Hepatocyte (in vitro differentiated cells): ENCODE data around the gene TP53I3. TPM values are rescaled to one million over a fixed set of nuclear protein-coding genes. Genes with fewer than 3 reads are reported as not detected.

Experiments
- DNase-seq: peaks from one replicate; pipeline ENCODE4 v3.0.0-alpha.2; 2016; ENCODE audit warnings: low spot score
- H2AFZ ChIP-seq: fragments of 200-600 bp; sonication (generic); 2 replicates; pipeline ENCODE4 v1.6.0; 2016; ENCODE audit warnings: antibody characterized with exemption, mild to moderate bottlenecking
- H3K27ac ChIP-seq: fragments of 200-600 bp; sonication (generic); 2 replicates; pipeline ENCODE4 v1.5.1; 2016; ENCODE audit warnings: mild to moderate bottlenecking
- H3K27me3 ChIP-seq: fragments of 200-600 bp; sonication (generic); 2 replicates; pipeline ENCODE4 v1.6.1; 2016
- H3K36me3 ChIP-seq: fragments of 200-600 bp; sonication (generic); replicated peaks from 2 replicates; pipeline ENCODE4 v1.5.1; 2016; ENCODE audit warnings: low read depth; ENCODE audit not compliant: insufficient read depth
- H3K4me1 ChIP-seq: fragments of 200-600 bp; sonication (generic); 2 replicates; pipeline ENCODE4 v1.5.1; 2016; ENCODE audit warnings: mild to moderate bottlenecking, moderate library complexity; ENCODE audit not compliant: insufficient read depth
- H3K4me2 ChIP-seq: fragments of 200-600 bp; sonication (generic); 2 replicates; pipeline ENCODE4 v1.6.0; 2016
- H3K4me3 ChIP-seq: fragments of 200-600 bp; sonication (generic); 2 replicates; pipeline ENCODE4 v1.5.1; 2016; ENCODE audit warnings: mild to moderate bottlenecking
- H3K79me2 ChIP-seq: fragments of 200-600 bp; sonication (generic); 2 replicates; pipeline ENCODE4 v1.6.0; 2017; ENCODE audit warnings: mild to moderate bottlenecking
- H3K9me2 ChIP-seq: fragments of 200-600 bp; sonication (generic); replicated peaks from 2 replicates; pipeline ENCODE4 v1.6.0; 2017; ENCODE audit warnings: mild to moderate bottlenecking; ENCODE audit not compliant: insufficient read depth
- H3K9me3 ChIP-seq: fragments of 200-600 bp; sonication (generic); 2 replicates; pipeline ENCODE4 v1.5.1; 2016; ENCODE audit warnings: low read depth, mild to moderate bottlenecking
- H4K20me1 ChIP-seq: fragments of 200-600 bp; sonication (generic); 2 replicates; pipeline ENCODE4 v1.6.0; 2016; ENCODE audit warnings: mild to moderate bottlenecking; ENCODE audit not compliant: insufficient read depth, poor library complexity, severe bottlenecking
- CTCF ChIP-seq: fragments of 200-600 bp; sonication (generic); IDR thresholded peaks from 2 replicates; pipeline ENCODE4 v1.5.1; 2016; ENCODE audit warnings: antibody characterized with exemption, mild to moderate bottlenecking; ENCODE audit not compliant: poor library complexity
- EZH2 ChIP-seq: fragments of 200-600 bp; sonication (generic); IDR thresholded peaks from 2 replicates; pipeline ENCODE4 v1.6.1; 2016; ENCODE audit warnings: antibody characterized with exemption, mild to moderate bottlenecking, borderline replicate concordance
- EZH2phosphoT487 ChIP-seq: fragments of 200-600 bp; sonication (generic); IDR thresholded peaks from one replicate; pipeline ENCODE4 v1.6.1; 2018; ENCODE audit warnings: antibody characterized with exemption, mild to moderate bottlenecking, low read depth, moderate library complexity; ENCODE audit not compliant: unreplicated experiment, severe bottlenecking
- WGBS: methylation state at CpG from one replicate; pipeline ENCODE4 v1.1.6; 2016; ENCODE audit warnings: low lambda C conversion rate; ENCODE audit errors: missing lambda C conversion rate; 5-methylcytosine and 5-hydroxymethylcytosine counted together
- polyA plus RNA-seq: library from polyadenylated mRNA; unstranded; fragments of >200 nt; fragmentation: Nextera tagmentation; extraction: Ambion mirVana; gene quantifications from 2 replicates; pipeline ENCODE4 v1.2.1, GENCODE V29; 2016
- total RNA-seq: library from RNA; depleted of rRNA; stranded (reverse); fragments of >200 nt; gene quantifications from 2 replicates; pipeline ENCODE4 v1.2.3, GENCODE V29; 2014

The TP53I3 gene
- total RNA-seq (29.8 and 31.9 TPM in 2 replicates), polyA plus RNA-seq (52.9 and 56.2 TPM in 2 replicates)

- H3K27ac ChIP-seq: peak within 1 kb of the TSS; percentile 96
- H3K27me3 ChIP-seq: no peaks in the 10 kb centered on the region
These were observed at the start of gene TP53I3 for GRCh38 chr2:24084386-24085199. TP53I3 (minus strand) TSS chr2:24084834; CDS start chr2:24084326, 508 bp downstream.

GRCh38 chr2:24132543-24132942, 47.9 kb upstream of the TP53I3 start:
- Histone ChIP-seq H3K27ac (no peak overlapping the region), H3K79me2 (peaks cover 11% of the 10 kb centered on the region), H2AFZ (no peak overlapping the region), H3K4me3 (no peak overlapping the region), H3K4me2 (no peak overlapping the region), H3K9me3 (peaks cover 9% of the 10 kb centered on the region), H3K9me2 (no peaks in the 10 kb centered on the region), H3K27me3 (no peaks in the 10 kb centered on the region), H4K20me1 (no peaks in the 10 kb centered on the region), H3K4me1 (no peaks in the 10 kb centered on the region), H3K36me3 (no peaks in the 10 kb centered on the region)
- TF ChIP-seq EZH2phosphoT487 (no peak), EZH2 (no peak), CTCF (no peak)
- DNase-seq: no peak
- WGBS: 93% methylated on average over 3 of the region's 3 CpGs

More at GRCh38 chr2:24084386-24085199, at the start of gene TP53I3:
- Histone ChIP-seq H3K9me2 (no peaks in the 10 kb centered on the region), H3K9me3 (no peaks in the 10 kb centered on the region), H4K20me1 (no peaks in the 10 kb centered on the region), H3K4me3 (peak within 1 kb of the TSS; percentile 52), H2AFZ (peak within 1 kb of the TSS; percentile 74), H3K4me1 (peaks cover 10% of the 10 kb centered on the region), H3K4me2 (peak within 1 kb of the TSS; percentile 80), H3K79me2 (peaks cover 11% of the 10 kb centered on the region), H3K36me3 (no peaks in the 10 kb centered on the region)
- 1% methylated on average over 44 of the region's 44 CpGs for WGBS
- TF ChIP-seq EZH2phosphoT487: no peak
- peak; percentile 98 for TF ChIP-seq CTCF
- DNase-seq: peak; percentile 96

GRCh38 chr2:24125956-24126355, 41.3 kb upstream of the TP53I3 start:
- DNase-seq: no peak
- H3K9me2 ChIP-seq: no peaks in the 10 kb centered on the region
- H4K20me1 ChIP-seq: no peaks in the 10 kb centered on the region
- no peaks in the 10 kb centered on the region for H3K36me3 ChIP-seq
- H2AFZ ChIP-seq: no peak overlapping the region
- TF ChIP-seq EZH2phosphoT487: no peak
- no peak for TF ChIP-seq EZH2
- no peak for TF ChIP-seq CTCF
- H3K79me2 ChIP-seq: peaks cover 13% of the 10 kb centered on the region
- peaks cover 9% of the 10 kb centered on the region for H3K4me1 ChIP-seq
- no peak overlapping the region for H3K4me3 ChIP-seq
- 94% methylated on average over 1 of the region's 1 CpG for WGBS
- H3K27ac ChIP-seq: no peak overlapping the region
- no peaks in the 10 kb centered on the region for H3K9me3 ChIP-seq
- no peaks in the 10 kb centered on the region for H3K27me3 ChIP-seq
- H3K4me2 ChIP-seq: no peak overlapping the region
